Left hindlimb (tissue), 1 donor: Measurements from ENCODE around the gene ATP2A3.

Experiments
- DNase-seq: peaks from one replicate; pipeline ENCODE4 v3.0.0-alpha.2; 2018

ATP2A3 gene

GRCh38 chr17:3906881-3907280 is 57.4 kb downstream of the ATP2A3 start:
- no peak for DNase-seq

- no peak for DNase-seq
These were observed 59.2 kb downstream of the ATP2A3 start for GRCh38 chr17:3905017-3905520.

- no peak for DNase-seq
These were observed 59.7 kb downstream of the ATP2A3 start for GRCh38 chr17:3904501-3904900.

DNA sequence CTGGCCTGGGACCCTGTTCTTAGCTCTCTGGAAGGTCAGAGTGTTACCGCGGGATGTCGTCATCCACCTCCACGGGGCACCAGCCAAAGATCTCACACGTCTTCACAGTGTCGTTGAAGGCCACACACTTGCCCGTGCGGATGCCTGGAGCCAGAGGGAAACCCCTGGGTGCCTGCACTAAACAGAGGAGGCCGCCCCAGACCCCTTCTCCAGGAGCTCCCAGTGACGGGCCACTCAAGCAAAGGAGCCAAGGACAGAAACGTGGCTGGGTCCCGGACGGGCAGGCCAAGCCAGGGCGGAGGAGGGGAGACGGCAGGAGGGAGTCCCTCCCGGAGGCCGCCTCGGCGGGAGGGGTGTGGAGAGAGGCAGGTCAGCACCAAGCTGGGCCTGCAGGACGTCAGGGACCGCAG is 60.4 kb downstream of the ATP2A3 start:
- no peak for DNase-seq

- no peak for DNase-seq
These were observed 61.0 kb downstream of the ATP2A3 start for GRCh38 chr17:3903051-3903825.

DNA sequence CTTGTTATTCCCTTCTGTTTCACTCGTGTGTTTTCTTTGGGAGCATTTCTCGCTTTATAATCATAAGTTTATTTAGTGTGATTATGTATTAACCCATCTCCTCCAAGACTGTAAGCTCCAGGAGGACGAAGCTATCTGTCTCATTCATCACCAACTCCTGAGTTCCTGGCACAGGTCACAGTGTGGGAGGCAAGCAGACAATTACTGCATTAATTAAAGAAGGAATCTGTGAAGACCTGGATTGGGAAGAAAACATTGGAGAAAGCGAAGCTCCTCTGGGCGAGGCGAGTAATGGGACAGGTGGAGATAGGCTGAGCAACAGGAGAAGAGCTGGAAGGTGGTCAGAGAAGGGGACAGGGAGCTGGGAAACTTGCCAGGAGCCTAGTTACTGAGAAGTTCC is 63.6 kb downstream of the ATP2A3 start:
- DNase-seq: no peak

- DNase-seq: no peak
These were observed 66.5 kb downstream of the ATP2A3 start for GRCh38 chr17:3897731-3898130.

GRCh38 chr17:3896968-3897235 is 67.3 kb downstream of the ATP2A3 start:
- DNase-seq: no peak

DNA sequence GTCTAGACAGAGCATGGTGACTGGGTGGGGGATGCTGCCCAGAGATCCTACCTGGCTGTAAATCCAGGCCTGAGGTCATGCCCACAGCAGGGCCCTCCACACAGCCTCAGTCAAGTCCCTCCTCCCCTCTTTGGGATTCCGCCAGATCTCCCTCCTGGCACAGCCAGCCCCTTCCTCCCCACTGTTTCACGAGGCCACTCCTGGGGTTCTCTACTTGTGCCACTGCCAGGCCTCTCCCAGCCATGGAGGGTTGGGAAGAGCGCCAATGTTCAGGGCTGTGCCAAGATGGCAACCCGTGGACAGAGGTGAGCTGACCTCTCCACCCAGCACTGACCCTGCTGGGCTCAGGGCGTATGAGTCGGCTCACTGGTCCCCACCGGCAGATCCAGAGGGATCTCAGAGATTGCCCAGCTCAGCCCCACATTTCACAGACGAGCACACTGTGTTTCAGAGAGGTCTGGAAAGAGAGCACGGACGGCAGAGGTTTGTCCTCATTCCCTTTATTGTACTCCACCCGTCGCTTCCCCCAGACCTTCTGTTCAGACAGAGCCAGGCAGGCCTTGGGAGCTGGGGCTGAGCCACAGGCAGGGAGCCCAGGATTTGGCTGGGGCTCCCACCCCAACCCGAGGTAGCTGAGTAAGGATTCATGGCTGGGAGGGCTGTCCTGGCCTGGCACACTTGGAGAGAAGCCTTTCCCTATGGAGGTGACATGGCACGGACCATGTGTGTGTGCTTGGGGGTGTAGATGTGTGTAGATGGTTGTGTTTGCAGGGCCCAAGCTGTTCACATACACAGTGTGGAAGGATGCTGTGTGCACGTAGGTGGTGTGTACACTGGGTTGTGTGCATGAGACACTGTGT is 67.9 kb downstream of the ATP2A3 start:
- peak; percentile 67 for DNase-seq

DNA sequence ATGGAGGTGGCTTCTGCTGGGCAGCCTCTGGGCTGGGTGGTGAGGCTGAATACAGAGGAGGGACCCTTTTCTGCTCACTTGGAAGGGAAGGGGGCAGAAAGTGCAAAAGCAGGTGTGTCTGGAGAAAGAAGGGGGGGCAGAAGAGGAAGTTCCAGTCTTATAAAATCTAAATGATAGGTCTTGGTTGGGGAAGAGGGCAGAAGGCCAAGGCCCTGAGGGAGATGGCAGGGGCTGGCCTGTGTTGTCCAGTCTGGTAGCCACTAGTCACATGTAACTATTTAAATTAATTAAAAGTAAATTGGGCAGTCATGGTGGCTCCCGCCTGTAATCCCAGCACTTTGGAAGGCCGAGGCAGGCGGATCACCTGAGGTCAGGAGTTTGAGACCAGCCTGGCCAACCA is 68.9 kb downstream of the ATP2A3 start:
- DNase-seq: no peak

GRCh38 chr17:3894911-3895343 is 69.3 kb downstream of the ATP2A3 start:
- no peak for DNase-seq

DNA sequence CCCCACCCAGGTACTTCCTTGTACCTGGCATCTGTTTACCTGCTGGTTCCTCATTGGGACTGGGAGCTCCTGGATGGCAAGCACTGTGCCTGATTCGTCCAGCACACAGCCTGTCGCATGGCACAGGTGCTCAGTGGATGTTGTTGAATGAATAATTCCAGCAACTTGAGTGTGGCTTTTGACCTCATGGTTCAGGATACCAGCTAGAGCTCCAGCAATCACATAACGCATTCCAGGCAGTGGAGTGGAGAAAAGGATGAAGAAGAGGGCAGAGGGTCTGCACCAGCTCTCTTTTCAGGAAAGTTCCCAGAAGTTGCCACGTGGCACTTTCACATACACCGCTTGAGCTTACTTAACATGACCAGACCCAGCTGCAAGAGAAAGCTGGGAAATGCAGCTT is 70.0 kb downstream of the ATP2A3 start:
- DNase-seq: no peak

GRCh38 chr17:3893720-3894116 is 70.5 kb downstream of the ATP2A3 start:
- DNase-seq: no peak

GRCh38 chr17:3893003-3893719 is 71.1 kb downstream of the ATP2A3 start, which contains the start of gene CAMKK1:
CAMKK1 (minus strand) TSS chr17:3893053; CDS start chr17:3885687, 7,366 bp downstream.
- peak; percentile 91 for DNase-seq

DNA sequence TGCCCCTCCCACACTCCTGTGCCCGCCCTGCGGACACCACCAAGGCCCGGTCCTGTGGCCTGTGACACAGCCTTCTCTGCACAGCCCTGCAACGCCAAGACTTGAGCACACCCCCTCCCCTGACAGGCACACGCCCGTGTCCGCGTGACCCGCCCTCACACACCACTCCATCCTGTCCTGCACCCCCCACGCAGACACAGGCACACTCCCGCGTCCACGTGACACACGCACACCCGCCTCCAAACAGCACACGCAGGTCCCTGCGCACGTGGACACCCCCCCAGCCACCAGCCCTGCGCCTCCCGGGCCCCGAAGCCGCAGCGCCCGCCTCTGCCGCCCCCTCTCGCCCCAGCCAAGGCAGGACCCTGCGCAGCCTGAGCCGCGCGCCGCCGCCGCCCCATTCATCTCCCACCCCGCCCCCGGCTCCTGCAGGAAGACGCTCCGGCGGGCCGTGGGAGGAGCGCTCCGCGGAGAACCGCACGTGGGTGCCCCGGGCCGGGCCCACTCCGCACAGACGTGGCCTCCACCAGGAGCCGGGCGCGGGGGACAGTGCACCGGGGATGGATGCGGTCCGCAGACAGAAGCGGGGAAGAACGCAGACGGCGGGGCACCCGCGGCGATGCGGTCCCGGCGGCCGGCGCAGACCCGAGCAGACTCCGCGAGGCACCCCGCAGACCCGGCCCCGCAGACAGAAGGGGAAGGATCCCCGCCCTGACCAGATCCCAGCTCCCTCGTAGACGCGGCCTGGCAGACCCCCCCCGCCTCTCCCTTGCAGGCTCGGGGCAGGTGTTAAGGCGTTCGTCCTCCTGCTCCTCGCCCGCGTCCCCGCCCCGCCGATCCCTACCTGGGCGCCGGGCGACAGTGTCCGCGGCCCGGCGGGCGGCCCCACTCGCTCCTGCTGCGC is 71.9 kb downstream of the ATP2A3 start:
- DNase-seq: peak; percentile 79

- DNase-seq: no peak
These were observed 72.6 kb downstream of the ATP2A3 start for GRCh38 chr17:3891626-3892094.

- DNase-seq: no peak
These were observed 73.4 kb downstream of the ATP2A3 start for GRCh38 chr17:3890878-3891219.

- peak; percentile 69 for DNase-seq
These were observed 74.0 kb downstream of the ATP2A3 start for GRCh38 chr17:3890082-3890877.

- no peak for DNase-seq
These were observed 74.8 kb downstream of the ATP2A3 start for GRCh38 chr17:3889325-3890012.

- DNase-seq: peak; percentile 91
These were observed 75.7 kb downstream of the ATP2A3 start for GRCh38 chr17:3888343-3889171.
